T-helper 22 cell (primary cell): ENCODE results near the gene ATPAF1.
A peak's percentile ranks its signal among the peaks of the same experiment; 100 is the strongest.
"Not testable (repeated sequence)": the region's sequence is repeated elsewhere in the genome, so short reads cannot be mapped to it uniquely, and the experiment has no call there.

Experiments used
- DNase-seq: peaks from one replicate; pipeline ENCODE4 v3.0.0-alpha.2; 2020; ENCODE audit warnings: low read depth

ATPAF1 gene

DNA sequence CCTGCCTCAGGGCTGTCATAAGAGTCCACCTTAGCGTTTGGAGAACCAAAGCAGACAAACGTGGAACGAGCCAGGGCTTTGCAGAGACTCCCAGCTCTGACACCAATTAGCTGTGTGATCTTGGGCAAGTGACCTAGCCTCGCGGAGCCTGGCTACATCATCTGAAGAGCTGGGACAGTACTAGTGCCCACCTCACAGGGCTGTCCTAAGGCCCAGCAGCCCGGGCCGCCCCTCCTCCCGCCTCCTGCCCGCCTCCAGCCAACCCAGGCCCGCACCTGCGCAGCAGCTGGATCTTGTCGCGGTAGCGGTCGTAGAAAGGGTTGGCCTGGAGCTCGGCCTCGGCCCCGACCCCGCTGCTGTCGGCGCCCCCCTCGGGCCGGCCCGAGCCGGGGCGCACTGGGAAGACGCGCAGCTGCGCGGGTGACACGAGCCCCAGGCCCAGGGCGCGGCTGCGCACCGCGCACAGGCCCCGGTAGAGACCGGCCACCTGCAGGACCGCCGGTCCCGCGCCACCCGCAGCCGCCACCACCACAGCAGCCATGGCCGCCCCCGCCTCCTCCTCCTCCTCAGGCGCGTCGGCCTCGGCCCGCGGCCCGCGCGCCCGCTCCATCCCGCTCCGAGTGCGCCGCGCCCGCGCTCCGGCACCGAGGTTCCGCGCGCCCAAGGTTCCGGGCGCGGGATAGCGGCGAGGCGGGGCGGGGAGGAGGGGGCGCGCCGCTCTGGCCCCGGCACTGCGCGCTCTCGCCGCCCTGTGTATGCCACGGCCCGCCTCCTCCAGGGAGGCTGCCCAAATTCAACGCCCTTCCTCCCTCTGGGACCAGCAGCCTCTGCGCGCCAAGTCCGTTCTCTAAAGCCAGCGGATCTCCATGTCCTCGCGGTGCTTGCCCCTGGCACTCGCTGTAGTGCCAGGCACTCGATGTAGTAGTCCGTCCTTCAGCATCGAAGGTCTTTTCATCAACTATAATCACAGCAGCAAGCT lies at the start of gene ATPAF1:
Gene ATPAF1, minus strand, starts transcription at position 583 of the 979 bp plus-strand sequence. Its CDS starts 42 bp downstream, at position 541.
- peak; percentile 25 for DNase-seq

GRCh38 chr1:46717654-46718053 lies 49.5 kb upstream of the ATPAF1 start:
- no peak for DNase-seq

GRCh38 chr1:46714976-46715375 lies 46.8 kb upstream of the ATPAF1 start:
- no peak for DNase-seq

- DNase-seq = no peak
These were observed 40.0 kb upstream of the ATPAF1 start for GRCh38 chr1:46708121-46708520.

GRCh38 chr1:46705408-46705807 lies 37.2 kb upstream of the ATPAF1 start:
- DNase-seq = no peak

DNA sequence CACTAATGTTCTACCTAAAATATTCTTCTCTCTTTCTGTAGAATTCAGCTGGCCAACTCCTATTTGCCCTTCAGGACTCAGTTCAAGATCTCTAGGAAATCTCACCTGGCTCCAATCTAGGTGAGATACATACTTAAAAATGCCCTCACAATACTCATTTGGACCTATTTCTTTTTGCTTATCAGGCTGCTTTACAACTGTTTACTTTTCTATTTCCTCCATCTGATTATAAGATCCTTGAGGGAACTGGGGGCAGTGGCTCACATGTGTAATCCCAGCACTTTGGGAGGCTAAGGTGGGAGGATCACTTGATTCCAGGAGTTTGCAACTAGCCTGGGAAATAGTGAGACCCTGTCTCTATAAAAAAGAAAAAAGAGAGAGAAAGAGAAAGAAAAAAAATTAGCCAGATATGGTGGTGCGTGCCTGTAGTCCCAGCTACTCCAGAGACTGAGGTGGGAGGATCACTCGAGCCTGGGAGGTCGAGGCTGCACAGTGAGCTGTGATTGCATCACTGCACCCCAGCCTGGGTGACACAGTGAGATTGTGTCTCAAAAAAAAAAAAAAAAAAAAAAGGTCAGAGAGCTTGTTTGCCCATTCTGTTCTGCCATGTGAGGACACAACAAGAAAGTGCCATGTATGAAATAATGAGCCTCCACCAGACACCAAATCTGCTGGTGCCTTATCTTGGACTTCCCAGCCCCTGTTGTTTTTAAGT lies 35.9 kb upstream of the ATPAF1 start:
- DNase-seq = no peak

DNA sequence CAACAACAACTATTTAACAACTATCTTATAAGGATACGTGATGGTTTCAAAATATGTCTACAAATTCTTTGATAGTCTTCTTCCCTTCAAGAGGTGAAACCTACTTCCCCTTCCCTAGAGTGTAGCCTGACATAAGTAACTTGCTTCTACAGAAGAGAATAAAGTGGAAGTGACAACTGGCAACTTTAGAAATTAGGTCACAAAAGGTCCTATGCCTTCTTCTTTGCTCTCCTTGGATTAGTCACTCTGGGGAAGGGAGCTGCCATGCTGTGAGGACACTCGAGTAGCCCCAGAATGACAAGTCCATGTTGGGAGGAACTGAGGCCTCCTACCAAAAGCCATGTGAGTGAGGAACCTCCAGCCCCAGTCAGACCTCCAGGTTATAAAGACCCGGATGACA lies 31.5 kb upstream of the ATPAF1 start:
- no peak for DNase-seq

DNA sequence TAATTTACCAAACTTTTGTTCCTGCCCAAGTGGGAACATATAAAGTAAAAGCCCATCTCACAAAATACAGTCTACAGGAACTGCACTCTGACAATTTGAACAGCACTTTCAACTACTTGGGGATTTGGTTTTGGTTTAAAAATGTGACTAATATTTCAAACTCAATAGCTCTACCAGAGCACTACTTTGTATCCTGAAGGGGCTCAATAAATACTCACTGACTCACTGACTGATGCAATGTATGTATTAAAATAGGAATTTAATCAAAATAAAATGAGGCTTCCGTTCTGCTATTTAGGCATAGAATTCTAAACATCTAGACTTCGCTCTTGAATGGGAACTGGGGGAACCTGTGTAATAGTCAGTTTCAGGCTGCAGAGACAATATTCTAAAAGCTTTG lies 28.9 kb upstream of the ATPAF1 start:
- no peak for DNase-seq

- not testable (repeated sequence) for DNase-seq
These were observed 26.5 kb upstream of the ATPAF1 start for GRCh38 chr1:46694676-46695075.

DNA sequence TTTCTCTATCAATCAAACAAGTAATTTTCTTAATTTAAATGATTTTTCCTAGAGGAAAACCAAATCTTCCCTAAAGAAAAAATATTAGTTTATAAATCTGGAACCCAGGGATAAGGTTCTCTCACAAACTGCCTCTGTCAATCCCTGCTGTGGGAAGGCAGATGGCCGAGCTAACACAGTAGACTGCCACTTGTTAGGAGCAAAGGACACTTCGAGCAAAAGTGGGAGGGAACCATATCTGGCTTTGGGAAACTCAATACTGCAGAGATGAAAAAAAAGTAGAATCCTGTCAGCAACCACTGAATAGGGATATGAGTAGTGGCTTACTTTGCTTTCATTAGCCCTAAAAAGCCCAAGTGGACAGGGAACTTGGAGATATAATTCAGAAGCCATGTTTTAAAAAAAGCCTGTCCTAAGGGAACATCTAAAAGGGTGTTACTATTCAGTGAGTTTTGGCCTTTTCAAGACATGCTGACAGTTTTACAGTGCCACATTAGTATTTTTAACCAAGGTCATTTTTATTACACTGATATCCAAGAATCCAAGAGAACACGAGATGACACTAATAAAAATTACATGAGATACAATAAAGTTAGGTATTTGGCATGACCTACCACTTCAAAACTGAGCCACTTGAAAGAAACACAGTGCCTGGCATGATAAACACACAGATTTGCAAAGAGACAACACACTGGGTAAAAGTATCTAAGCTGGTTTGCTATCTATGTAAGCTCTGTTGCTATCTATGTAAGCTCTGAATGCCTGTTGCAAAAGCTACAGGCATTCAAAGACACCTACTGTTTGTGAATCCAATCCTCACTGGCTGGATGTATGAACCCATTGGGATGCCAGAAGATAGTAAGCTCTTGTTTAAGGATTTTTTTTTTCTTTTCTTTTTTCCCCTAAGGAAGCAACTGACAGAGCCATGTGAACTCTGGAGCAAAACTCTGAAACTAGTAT lies 24.9 kb upstream of the ATPAF1 start:
- DNase-seq = no peak

DNA sequence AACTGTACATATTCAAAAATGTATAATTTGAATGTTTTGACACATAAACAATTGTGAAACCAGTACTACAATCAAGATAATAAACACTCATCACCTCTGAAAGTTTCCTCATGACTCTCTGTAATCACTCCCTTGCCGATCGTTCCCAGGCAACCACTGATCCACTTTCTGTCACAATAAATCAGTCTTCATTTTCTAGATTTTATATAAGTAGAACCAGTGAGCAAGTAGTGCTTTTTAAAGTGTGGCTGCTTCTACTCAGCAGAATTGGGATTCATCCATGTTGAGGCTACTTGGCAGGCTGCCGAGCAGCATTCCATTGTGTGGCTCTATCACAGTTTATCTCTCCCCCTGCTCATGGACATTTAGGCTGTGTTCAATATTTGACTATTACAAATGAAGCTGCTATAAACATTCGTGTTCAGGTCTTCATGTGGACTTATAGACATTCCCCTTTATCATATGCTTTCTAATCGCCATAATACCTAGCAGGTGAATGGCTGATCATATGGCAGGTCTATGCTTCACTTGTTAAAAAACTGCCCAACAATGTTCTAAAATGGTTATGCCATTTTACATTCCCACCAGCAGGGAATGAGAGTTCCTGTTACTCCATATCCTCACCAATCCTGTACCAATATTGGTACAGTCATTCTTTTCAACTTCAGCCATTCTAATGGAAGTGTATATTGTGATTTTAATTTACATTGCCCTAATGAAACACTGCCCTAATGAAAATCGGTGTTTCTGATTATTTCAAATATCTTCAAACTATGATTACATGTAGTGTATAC lies 24.0 kb upstream of the ATPAF1 start:
- no peak for DNase-seq

DNA sequence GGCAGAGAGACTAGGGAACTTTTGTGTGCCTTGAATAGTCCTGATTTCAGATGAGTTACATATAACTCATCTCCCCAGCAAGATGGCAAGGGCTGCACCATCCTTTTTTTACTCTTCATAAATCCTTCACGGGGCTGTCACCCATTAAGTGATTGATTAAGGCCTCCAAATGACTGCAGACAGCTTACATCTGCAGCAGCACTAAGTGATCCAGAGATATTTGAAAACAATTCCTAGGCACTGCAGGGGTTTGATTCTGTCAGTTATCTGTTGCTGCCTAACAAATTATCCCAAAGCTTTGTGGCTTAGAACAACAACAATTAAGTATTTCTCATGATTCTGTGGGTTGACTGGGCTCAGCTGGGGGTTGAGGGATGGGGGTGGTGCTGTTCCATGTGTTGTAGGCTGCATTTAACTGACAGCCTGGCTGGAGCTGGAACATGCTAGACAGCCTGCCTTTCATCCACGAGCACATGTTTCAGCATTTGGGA lies 22.8 kb upstream of the ATPAF1 start:
- no peak for DNase-seq

DNA sequence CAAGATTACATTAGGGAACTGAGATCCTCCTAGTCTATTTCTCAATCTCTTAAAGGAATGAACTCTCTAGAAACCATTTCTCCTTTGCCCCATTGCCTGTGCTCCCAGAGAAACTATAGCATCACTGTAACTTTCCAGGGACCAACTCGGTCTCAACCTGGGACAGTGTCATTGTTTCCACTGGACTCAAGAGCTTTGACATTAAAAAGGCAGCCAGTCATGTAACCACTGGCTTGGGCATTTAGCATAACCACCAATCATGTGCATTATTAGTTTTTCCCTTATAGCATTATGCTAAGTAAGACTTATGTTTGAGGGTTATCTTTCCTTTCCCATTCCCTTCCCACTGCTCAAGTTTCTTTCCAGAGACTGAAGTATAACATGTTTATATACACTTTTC lies 21.7 kb upstream of the ATPAF1 start:
- no peak for DNase-seq

GRCh38 chr1:46689356-46689755 lies 21.2 kb upstream of the ATPAF1 start:
- DNase-seq = no peak

DNA sequence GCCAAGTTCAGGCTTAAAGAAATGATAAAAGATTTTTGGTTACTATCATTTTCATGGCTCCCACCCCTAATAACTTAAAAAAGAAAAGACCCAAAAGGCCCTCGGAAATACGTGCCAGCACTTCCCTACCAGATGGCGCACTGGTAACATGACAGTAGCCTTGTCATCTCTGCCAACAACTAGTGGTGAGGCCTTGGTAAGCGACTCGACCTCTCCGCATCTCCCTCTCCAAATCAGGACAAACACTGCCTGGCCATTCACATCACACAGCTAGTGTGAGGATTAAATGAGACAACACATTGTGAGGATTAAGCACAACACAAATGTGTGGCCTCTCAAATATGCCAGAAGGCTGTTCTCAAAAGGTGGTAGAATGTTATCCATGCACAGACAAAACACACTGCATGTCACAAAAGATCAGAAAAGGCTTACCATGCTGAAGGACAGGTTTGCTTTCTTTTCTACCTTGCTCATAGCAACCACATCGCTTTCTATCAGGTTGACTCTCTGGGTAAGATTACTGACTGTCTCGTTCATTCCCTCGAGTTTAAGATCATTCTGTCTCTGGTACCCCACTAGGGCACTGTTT lies 19.9 kb upstream of the ATPAF1 start:
- no peak for DNase-seq

- DNase-seq = no peak
These were observed 19.0 kb upstream of the ATPAF1 start for GRCh38 chr1:46687093-46687659.

- DNase-seq = no peak
These were observed 18.1 kb upstream of the ATPAF1 start for GRCh38 chr1:46686255-46686654.

- DNase-seq = no peak
These were observed 16.5 kb upstream of the ATPAF1 start for GRCh38 chr1:46684670-46685069.

DNA sequence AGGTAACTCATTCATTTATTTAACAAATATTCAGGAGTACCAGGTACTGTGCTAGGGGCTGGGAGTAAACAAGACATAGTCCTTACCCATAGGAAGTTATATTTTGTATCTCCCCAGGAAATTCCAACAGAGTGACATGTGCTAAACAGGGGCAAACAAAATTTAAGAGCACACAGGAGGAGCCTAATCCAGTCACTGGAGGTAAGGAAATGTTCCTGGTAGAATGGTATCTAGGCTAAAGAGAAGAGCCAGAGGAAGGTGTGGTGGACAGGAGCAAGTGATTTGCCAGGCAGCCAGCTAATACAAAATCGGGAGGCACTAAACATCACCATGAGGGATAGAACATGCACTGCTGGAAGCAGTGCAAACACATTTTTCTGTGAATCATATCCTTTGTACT lies 13.9 kb upstream of the ATPAF1 start:
- no peak for DNase-seq

DNA sequence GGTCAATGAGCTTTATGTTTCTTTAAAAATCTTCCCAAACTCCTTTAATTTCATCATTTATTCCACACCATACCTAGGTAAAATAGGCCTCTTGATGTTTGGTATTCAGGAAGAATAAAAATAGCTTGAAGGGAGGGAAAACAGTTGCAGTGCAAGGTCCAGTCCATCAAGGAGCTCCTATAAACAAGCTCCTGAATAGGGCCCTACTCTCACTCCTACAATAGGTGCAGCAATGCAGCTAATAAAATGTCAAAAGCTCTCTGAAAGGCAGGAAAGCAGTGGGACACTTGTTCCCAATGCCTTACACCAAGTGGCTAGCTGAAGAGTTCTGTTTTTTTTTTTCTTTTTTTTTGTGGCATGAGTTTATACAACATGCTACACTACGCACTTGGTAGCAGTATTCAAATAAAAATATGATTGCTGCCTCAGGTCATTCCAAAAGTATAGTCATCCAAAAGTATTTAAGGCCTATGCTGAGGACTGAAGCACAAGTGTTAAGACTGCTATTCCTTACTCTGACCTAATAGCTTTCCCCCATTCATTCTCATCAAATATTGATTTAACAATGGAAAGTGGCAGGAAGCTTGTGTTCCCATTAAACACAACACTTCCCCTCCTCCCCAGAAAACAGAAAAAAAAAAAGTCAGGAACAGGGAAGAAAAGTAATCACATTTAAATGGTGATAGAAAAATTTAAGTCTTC lies 13.3 kb upstream of the ATPAF1 start:
- DNase-seq = no peak
